Activated CD8-positive, alpha-beta memory T cell treated with anti-CD3 and anti-CD28 coated beads for 36 hours (primary cell): ENCODE data around the gene IL26. TPM values are rescaled to one million over a fixed set of nuclear protein-coding genes. Genes with fewer than 3 reads are reported as not detected.
"Not testable (repeated sequence)": the region's sequence is repeated elsewhere in the genome, so short reads cannot be mapped to it uniquely, and the experiment has no call there.

Experiments used
- CTCF ChIA-PET: fragments of 350-600 bp; sonication (Branson Sonifier 250); formaldehyde crosslinking; loops from one replicate; lab custom pipeline; 2021; ENCODE audit warnings: antibody characterized with exemption; lab: Charles Lee
- POLR2A ChIA-PET: fragments of 350-600 bp; sonication (Branson Sonifier 250); formaldehyde crosslinking; loops from one replicate; lab custom pipeline; 2021; ENCODE audit warnings: antibody characterized with exemption; lab: Charles Lee
- total RNA-seq, 2 experiments: library from RNA; stranded (reverse); gene quantifications; one replicate each; pipeline ENCODE4 v1.2.3, GENCODE V29; 2021

The IL26 gene
- total RNA-seq, 2 experiments from 2014 or later, result 0.50 to 1.2 TPM

DNA sequence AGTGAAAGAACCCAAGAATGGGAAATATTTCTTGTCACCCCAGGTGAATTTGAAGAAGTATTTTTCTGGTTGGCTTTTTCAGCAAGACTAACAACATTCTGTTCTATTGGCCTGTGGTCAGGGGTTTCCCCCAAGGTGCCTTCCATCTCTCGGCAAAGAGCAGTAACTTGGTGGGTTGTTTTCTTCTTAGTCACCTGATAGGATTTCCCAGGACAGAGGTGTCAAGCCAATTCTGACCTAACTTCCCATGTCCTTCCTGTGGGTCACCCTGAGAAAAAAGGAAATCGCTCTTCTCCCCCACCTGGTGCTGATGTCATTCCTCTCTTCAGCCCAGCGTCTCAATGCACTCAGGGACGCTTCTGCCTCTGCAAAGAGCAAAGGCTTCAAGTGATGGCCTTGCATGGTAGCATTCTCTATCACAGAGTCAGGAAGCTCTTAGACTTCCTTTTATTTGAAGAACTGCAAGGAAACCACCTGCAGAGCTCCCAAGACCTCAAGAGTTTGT is 50.0 kb downstream of the IL26 start:
- ChIA-PET POLR2A (no interaction called here), CTCF (no interaction called here)

DNA sequence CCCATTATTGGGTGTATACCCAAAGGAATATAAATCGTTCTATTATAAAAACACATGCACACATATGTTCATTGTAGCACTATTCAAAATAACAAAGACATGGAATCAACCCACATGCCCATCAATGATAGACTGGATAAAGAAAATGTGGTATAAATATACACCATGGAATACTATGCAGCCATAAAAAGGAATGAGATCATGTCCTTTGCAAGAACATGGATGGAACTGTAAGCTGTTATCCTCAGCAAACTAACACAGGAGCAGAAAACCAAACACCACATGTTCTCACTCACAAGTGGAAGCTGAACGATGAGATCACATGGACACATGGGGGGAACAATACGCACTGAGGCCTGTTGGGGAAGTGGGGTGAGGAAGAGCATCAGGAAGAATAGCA is 50.8 kb downstream of the IL26 start:
- CTCF ChIA-PET, result not testable (repeated sequence)

DNA sequence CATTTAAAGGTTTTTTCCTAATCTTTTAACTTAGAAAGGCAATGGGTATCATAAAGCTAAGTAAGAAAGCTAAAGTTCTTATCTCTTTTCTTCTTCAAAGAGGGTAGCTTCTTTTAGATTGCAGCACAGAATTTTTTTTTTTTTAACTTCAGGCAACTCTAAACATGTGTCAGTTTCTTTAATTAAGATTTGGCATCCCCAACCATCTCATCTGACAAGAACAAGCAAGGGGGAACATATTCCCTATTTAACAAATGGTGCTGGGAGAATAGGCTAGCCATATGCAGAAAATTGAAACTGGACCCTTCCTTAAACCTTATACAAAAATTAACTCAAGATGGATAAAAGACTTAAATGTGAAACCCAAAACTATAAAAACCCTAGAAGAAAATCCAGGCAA is 51.8 kb downstream of the IL26 start:
- ChIA-PET CTCF (no interaction called here), POLR2A (no interaction called here)

More for the DNA sequence above, 50.8 kb downstream of the IL26 start:
- POLR2A ChIA-PET, result not testable (repeated sequence)

DNA sequence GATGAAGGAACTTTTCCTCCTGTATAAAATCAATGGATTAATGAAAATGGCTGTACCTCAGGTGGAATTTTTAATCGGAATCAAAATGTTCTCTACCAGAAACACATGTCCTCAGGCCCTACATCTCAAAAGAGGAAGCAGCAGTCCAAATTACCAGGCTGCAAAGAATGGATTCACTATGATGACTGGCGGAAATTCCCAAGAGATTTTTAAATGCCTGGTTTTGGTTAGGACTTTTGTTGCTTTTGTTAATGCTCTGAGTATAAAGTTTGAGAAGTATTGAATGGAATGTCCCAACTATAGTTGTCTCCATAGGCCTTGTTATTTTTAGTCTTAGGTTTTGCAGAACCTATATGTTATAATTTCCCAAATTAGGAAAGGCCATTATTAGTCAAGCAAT is 54.9 kb downstream of the IL26 start:
- CTCF ChIA-PET, result no interaction called here
- POLR2A ChIA-PET, result no interaction called here

DNA sequence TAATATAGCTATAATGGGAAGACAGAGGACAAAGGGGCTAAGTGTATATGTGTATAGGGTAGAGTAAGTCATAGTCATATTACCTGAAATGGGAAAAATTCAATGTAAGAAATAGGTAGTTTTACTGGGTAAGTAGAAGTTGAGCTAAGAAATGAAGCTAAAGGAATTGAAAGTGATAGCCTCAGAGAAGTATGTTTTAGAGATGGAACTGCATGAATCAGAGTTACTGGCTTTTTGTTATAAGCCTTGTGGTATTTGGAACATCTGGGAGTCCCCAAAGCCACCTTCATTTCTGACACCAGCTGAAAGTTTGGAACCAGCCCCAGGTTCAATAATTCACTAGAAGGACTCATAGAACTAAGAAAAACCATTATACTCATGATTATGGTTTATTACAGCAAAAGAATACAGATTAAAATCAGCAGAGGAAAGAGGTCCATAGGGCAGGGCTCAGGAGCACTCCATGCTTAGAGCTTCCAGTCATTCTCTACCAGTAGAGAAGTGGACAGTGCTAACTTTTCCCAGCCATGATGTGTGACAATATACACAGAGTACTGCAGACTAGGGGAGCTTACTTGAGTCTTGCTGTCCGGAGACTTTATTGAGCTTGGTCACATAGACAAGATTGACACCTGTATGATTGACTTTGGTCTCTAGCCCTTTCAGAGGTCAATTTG is 56.3 kb downstream of the IL26 start:
- ChIA-PET CTCF (interaction anchor here (0.8 kb wide), 1 partner anchor 130 kb away, joined by 3 read pairs; no protein-coding TSS in a partner anchor), POLR2A (no interaction called here)

DNA sequence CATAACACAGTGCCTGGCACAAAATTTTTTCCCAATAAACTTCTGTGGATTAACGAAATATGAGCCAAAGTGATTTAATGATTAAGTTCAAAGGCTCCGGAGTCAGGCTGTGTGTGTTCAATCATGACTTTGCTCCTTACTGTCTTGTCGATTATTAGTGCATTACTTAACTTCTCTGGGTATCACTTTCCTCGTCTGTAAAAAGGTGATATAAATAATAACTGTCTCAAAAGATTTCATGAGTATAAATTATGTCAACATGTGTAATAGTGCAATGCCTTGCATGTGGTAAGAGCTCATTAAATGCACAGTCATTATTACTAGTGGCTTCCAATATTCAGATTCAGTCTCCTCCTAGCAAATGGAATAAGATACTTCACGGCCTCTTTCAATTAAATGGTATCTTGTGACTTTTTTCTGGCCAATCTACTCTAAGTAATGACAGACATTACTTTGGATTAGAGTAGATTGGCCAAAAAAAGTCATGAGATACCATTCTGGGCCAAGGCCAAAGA is 59.2 kb downstream of the IL26 start:
- CTCF ChIA-PET, result no interaction called here
- POLR2A ChIA-PET, result no interaction called here

DNA sequence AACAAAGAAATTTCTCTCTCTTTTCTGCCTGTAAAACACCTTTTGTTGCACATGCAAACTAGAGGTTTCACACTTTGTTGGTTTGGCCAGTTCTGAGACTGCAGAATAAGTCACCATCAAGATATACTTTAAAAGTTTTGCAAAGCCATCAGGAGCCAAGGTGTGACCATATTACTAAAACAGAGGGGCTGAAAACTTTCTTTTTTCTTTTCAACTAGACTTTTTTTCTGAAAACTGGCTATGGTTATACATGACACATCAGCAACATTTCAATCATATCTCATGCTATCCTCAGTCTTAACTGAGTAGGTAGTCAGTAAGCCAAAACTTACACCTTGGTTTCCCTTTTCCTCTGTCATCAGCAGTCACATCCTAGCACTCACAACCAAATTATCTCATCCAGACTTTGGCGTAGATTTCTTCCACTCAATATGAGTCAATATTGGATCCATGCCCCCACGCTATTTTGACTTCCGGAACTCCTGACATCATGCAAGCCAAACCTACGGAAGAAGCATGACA is 62.0 kb downstream of the IL26 start:
- CTCF ChIA-PET, result no interaction called here
- POLR2A ChIA-PET, result no interaction called here

DNA sequence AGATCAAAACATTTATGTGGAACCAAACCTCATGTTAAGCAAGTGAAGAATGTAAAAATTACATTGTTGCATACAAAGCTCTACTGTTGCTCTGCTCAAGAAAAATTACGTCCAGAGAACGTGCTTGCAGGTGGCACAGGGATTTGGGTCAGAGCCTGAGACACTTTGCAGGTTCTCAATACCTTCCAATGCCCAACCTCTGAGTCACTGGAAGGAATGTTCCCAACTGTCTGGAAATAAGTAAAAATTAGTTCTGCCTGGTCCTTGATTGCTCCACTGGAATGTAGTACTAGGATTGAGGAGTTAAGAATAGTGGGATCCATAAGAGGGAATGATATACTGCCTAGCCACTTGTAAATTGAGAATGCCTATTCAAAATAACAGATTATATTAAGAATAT is 63.2 kb downstream of the IL26 start:
- CTCF ChIA-PET, result interaction anchor here (2.2 kb wide), 1 partner anchor 42 kb away, joined by 10 read pairs; no protein-coding TSS in a partner anchor
- POLR2A ChIA-PET, result no interaction called here

DNA sequence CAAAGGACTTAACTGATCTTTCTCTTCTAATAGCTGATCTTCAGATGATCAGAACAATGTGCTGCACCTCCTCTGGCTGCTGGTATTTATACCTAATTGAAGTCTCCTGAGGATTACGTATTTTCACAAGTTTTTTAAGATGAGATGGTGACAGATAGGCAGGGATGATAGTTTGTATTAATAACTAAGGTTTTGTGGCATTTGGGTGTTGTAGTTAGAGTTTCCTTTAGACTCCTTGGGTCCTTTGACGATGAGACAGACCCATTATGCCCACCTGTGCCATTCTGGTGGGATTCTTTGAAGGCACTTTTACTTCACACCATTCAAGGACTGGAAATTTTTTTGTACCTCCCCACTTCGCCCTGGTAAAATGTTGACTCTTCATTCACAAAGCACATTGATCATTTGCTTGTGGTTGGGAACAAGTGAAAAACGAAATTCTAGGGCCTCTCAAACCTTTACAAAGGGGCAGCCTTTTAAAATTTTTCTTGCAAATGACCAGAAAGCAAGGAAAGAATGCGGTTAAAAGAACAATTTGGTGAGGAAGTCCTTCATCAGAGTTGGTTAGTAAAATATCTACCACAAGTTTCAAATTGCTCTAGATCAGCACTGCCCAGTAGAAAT is 65.8 kb downstream of the IL26 start, which contains the start of gene IFNG:
IFNG (minus strand) TSS at position 60 of the 624 bp plus-strand sequence. CDS start 125 bp downstream, outside the sequence.
- POLR2A ChIA-PET, result interaction anchor here (0.7 to 3.1 kb wide), 5 partner anchors 21 to 128 kb away, joined by 3 to 24 read pairs (median 4); no protein-coding TSS in a partner anchor
- CTCF ChIA-PET, result interaction anchor here (0.7 to 4.9 kb wide), 5 partner anchors 21 to 120 kb away, joined by 3 to 53 read pairs (median 4); no protein-coding TSS in a partner anchor

DNA sequence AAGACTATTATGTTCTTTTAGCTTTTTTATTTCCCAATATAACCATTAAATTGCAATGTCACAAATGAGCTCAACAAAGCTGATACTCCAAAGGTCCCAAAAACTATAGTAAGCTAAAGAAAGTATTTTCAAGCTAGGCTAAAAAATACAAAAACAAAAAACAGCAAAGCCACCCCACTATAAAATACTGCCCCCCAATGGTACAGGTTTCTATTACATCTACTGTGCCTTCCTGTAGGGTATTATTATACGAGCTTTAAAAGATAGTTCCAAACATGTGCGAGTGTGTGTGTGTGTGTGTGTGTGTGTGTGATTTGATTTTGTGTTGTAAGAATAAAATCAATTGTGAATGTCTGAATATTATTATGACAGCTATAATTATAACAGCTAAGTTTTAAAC is 67.2 kb downstream of the IL26 start:
- ChIA-PET CTCF (interaction anchor here (0.7 to 4.9 kb wide), 10 partner anchors 13 to 157 kb away, joined by 3 to 53 read pairs (median 4); no protein-coding TSS in a partner anchor), POLR2A (interaction anchor here (0.6 to 3.5 kb wide), 6 partner anchors 14 to 168 kb away, joined by 3 to 24 read pairs (median 6); no protein-coding TSS in a partner anchor)

DNA sequence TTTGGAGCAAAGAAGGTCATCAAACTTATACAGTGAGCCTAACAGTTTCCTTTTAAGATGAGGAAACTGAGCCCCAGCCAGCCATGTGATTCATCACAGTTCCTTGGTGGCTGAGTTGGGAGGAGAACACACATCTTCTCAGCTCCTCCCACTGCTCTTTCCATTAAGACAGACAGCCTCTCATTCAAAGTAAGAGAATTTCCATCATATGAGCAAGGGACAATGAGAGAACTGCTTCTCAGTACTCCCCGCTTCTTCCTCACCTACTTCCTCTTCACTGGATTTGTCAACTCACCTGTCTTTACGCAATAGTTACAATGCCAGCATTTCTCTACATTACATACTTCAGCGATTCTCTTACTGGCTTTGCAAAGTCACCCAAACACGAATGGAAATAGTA is 68.2 kb downstream of the IL26 start:
- ChIA-PET POLR2A (interaction anchor here (0.9 to 3.5 kb wide), 3 partner anchors 23 to 167 kb away, joined by 3 to 24 read pairs (median 12); no protein-coding TSS in a partner anchor), CTCF (interaction anchor here (1.0 to 4.9 kb wide), 5 partner anchors 21 to 118 kb away, joined by 3 to 53 read pairs (median 6); no protein-coding TSS in a partner anchor)

DNA sequence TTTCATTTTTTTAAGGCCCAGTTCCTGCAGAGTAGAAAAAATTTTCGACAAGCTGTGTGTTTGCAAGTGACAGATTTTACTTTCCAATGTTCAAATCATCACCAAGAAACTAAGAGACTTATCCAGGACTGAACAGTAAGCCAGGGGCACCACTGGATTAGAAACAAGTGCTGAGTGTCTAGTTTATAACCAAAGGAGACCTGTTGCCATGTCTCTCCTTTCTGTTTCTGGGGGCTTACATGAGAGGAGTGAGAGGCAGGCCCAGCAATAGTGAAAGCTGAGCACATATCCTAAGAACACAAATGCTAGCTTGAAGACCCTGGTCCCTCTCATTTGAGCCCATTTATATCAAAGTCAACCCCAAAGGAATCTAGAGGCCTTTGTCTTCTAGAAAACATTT is 69.0 kb downstream of the IL26 start:
- CTCF ChIA-PET, result interaction anchor here (1.0 to 4.9 kb wide), 2 partner anchors 11 to 117 kb away, joined by 3 to 53 read pairs; no protein-coding TSS in a partner anchor
- POLR2A ChIA-PET, result interaction anchor here (0.9 to 3.5 kb wide), 5 partner anchors 24 to 167 kb away, joined by 3 to 24 read pairs (median 4); no protein-coding TSS in a partner anchor

DNA sequence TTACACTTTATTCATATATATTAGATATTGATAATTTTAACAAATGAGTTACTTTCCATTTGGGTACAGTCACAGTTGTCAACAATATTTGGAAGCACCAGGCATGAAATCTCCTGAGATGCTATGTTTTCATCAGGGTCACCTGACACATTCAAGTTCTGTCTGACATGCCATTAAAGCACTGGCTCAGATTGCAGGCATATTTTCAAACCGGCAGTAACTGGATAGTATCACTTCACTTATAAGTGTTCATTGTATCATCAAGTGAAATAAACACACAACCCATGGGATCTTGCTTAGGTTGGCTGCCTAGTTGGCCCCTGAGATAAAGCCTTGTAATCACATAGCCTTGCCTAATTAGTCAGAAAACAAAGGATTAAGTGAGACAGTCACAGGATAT is 70.8 kb downstream of the IL26 start:
- POLR2A ChIA-PET, result interaction anchor here (1.0 to 1.2 kb wide), 3 partner anchors 17 to 44 kb away, joined by 3 read pairs; no protein-coding TSS in a partner anchor
- CTCF ChIA-PET, result interaction anchor here (4.9 kb wide), 1 partner anchor 115 kb away, joined by 53 read pairs; no protein-coding TSS in a partner anchor

Other genes with a start within 250 kb of the IL26 start
- under 1 TPM; 0.46 to 0.57 TPM for gene IFNG-AS1, start 236.4 kb downstream of the IL26 start, total RNA-seq
- gene IFNG, start 66.1 kb downstream of the IL26 start, total RNA-seq, result 100 to 1,000 TPM; 499 to 502 TPM
- 1 to 10 TPM; 1.3 to 1.4 TPM for gene IL22, start 27.8 kb upstream of the IL26 start, total RNA-seq
- 10 to 100 TPM; 21.2 to 22.3 TPM for gene MDM1, start 106.6 kb upstream of the IL26 start, total RNA-seq